ENCODE data around the gene CD59. TPM values are rescaled to one million over a fixed set of nuclear protein-coding genes. Genes with fewer than 3 reads are reported as not detected.
A peak's percentile ranks its signal among the peaks of the same experiment; 100 is the strongest.

Gene CD59
- total RNA-seq, 1 experiment from 2014 or later = 736 TPM

DNA sequence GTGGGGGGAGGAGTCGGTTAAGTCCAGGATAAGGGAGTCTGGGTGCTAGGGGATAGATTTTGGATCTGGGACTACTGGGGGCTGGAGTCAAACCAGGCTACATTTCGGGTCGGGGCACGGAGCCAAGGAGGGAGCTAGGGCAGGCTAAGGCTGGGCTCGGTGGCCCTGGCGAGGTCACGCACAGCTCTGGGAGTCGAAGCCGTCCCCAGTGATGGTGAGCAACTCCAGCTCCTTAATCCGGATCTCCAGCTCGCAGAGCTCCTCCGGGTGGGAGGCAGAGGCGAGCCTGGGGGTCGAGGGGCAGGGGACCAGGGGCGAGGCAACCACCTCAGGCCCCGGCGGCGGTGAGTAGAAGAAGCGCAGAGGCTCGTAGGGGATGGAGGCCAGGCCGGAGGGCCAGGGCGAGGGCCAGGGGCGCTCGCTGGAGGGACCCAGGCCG lies 36.1 kb downstream of the CD59 start:
- peaks cover 91% of the 10 kb centered on the region for H3K4me1 ChIP-seq (ENCODE audit: control insufficient read depth, insufficient read depth, low read length)
- POLR2A ChIA-PET = interaction anchor here (0.9 to 2.7 kb wide), 4 partner anchors 8 to 36 kb away, joined by 3 to 12 read pairs (median 4); partner anchors contain the start of gene CD59
- H3K36me3 ChIP-seq (ENCODE audit: control insufficient read depth, insufficient read depth, low read length) = no peaks in the 10 kb centered on the region
- DNase-seq (ENCODE audit: low read depth, low spot score) (no peak), ATAC-seq (peak; percentile 1; the same call in 1 of the 2 replicates)
- no peak for TF ChIP-seq SIN3A (IDR thresholded peaks at IDR 0.05; ENCODE audit: borderline replicate concordance, insufficient read depth, low read depth, low read length)
- TF ChIP-seq REST (IDR thresholded peaks at IDR 0.05; ENCODE audit: insufficient read depth in 1 of 2, low read depth in 2 of 2, low read length in 1 of 2) = no peak
- no peak for TF ChIP-seq POLR2AphosphoS5 (IDR thresholded peaks at IDR 0.05; ENCODE audit: low read depth, low read length)
- no peak for TF ChIP-seq TCF7L2 (IDR thresholded peaks at IDR 0.05; ENCODE audit: low read depth, low read length)
- TF ChIP-seq, protein P1, sequence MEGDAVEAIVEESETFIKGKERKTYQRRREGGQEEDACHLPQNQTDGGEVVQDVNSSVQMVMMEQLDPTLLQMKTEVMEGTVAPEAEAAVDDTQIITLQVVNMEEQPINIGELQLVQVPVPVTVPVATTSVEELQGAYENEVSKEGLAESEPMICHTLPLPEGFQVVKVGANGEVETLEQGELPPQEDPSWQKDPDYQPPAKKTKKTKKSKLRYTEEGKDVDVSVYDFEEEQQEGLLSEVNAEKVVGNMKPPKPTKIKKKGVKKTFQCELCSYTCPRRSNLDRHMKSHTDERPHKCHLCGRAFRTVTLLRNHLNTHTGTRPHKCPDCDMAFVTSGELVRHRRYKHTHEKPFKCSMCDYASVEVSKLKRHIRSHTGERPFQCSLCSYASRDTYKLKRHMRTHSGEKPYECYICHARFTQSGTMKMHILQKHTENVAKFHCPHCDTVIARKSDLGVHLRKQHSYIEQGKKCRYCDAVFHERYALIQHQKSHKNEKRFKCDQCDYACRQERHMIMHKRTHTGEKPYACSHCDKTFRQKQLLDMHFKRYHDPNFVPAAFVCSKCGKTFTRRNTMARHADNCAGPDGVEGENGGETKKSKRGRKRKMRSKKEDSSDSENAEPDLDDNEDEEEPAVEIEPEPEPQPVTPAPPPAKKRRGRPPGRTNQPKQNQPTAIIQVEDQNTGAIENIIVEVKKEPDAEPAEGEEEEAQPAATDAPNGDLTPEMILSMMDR (IDR thresholded peaks at IDR 0.05) = no peak
- no peaks in the 10 kb centered on the region for H3K9me3 ChIP-seq (ENCODE audit: control insufficient read depth, insufficient read depth, low read depth, low read length)
- CTCF ChIA-PET = interaction anchor here (1.1 to 2.1 kb wide), 2 partner anchors 42 to 338 kb away, joined by 4 to 6 read pairs; no protein-coding TSS in a partner anchor
- H3K27ac ChIP-seq (ENCODE audit: low read length) = peak overlapping the region; percentile 94
- H3K4me3 ChIP-seq (ENCODE audit: low read depth in 2 of 2, low read length in 2 of 2) = peak overlapping the region; percentile 26 to 48
- H3K27me3 ChIP-seq (ENCODE audit: control insufficient read depth, insufficient read depth, low read length) = no peaks in the 10 kb centered on the region
- BruUV-seq (replicated peaks) = no TSS peak
- intact Hi-C loops (cut with micrococcal nuclease; ENCODE audit: unreplicated experiment) (no loop called here), in situ Hi-C loops (cut with HindIII; ENCODE audit: low pct_unique_long_range_greater_than_20kb, low sequenced_read_pairs) (no loop called here)

DNA sequence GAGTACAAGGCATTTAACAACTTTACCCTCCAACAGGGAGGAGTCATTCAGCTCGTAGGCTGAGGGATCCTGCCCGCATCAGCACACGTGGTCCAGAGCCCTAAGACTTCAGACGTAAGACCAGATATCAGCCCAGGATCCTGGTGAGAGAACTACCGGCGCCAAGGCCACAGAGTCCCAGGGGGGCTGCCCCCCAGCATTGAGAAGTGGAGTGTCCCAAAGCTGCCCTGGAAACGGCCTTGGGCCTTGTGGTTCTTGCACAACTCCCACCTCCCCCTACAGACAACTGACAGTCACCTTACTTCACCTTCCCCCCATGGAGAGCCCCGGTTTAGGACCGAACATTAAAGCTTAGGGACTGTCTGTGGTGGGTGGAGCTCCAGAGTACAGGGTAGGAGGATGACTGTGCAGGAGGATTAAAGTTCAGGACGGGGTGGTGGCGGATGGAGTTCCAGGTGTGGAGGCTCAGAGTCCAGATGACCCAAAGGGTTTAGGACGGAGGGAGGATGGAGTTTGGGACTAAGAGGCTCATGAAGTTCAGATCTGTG lies 36.6 kb downstream of the CD59 start:
- Histone ChIP-seq H3K4me1 (ENCODE audit: control insufficient read depth, insufficient read depth, low read length) (peaks cover 91% of the 10 kb centered on the region), H3K9me3 (ENCODE audit: control insufficient read depth, insufficient read depth, low read depth, low read length) (no peaks in the 10 kb centered on the region), H3K4me3 (ENCODE audit: low read depth in 2 of 2, low read length in 2 of 2) (peak overlapping the region in 1 of 2 experiments; percentile 26; a peak in 1 of 4 replicates), H3K36me3 (ENCODE audit: control insufficient read depth, insufficient read depth, low read length) (no peaks in the 10 kb centered on the region), H3K27me3 (ENCODE audit: control insufficient read depth, insufficient read depth, low read length) (no peaks in the 10 kb centered on the region), H3K27ac (ENCODE audit: low read length) (peak overlapping the region; percentile 94)
- ChIA-PET POLR2A (interaction anchor here (0.9 to 2.7 kb wide), 4 partner anchors 8 to 36 kb away, joined by 3 to 12 read pairs (median 4); partner anchors contain the start of gene CD59), CTCF (interaction anchor here (1.1 to 2.1 kb wide), 2 partner anchors 43 to 338 kb away, joined by 4 to 6 read pairs; no protein-coding TSS in a partner anchor)
- ATAC-seq = no peak
- no peak for DNase-seq (ENCODE audit: low read depth, low spot score)
- intact Hi-C loops (cut with micrococcal nuclease; ENCODE audit: unreplicated experiment) = no loop called here
- BruUV-seq (replicated peaks) = no TSS peak
- TF ChIP-seq SIN3A (IDR thresholded peaks at IDR 0.05; ENCODE audit: borderline replicate concordance, insufficient read depth, low read depth, low read length) = no peak
- no peak for TF ChIP-seq TCF7L2 (IDR thresholded peaks at IDR 0.05; ENCODE audit: low read depth, low read length)
- TF ChIP-seq REST (IDR thresholded peaks at IDR 0.05; ENCODE audit: insufficient read depth in 1 of 2, low read depth in 2 of 2, low read length in 1 of 2) = no peak
- in situ Hi-C loops (cut with HindIII; ENCODE audit: low pct_unique_long_range_greater_than_20kb, low sequenced_read_pairs) = no loop called here
